ENCODE data around the gene KCNQ1.

Gene KCNQ1

GRCh38 chr11:2444821-2445745 lies at the start of gene KCNQ1:
TSS of gene KCNQ1 (plus strand) at chr11:2445008. CDS start at chr11:2445099, 91 bp downstream.
- Histone ChIP-seq H3K79me2 (ENCODE audit: insufficient read depth, low read length) (no peaks in the 10 kb centered on the region), H3K9ac (ENCODE audit: low read depth, low read length) (no peak within 1 kb of the TSS), H2AFZ (ENCODE audit: low read depth, low read length) (no peak within 1 kb of the TSS), H3K4me3 (ENCODE audit: low read depth in 1 of 2, low read length in 2 of 2) (no peak within 1 kb of the TSS), H3K27me3 (ENCODE audit: insufficient read depth, low read length, poor library complexity) (no peaks in the 10 kb centered on the region), H3K36me3 (ENCODE audit: insufficient read depth, low read length) (no peaks in the 10 kb centered on the region), H3K4me1 (ENCODE audit: insufficient read depth, low read length) (peaks cover 12% of the 10 kb centered on the region; the same call in 1 of the 2 replicates), H3K27ac (ENCODE audit: low read length) (no peak within 1 kb of the TSS), H4K20me1 (ENCODE audit: insufficient read depth, low read length) (peaks cover 8% of the 10 kb centered on the region), H3K4me2 (ENCODE audit: insufficient read depth, low read length) (no peak within 1 kb of the TSS), H3K9me3 (ENCODE audit: insufficient read depth, low read length, severe bottlenecking) (no peaks in the 10 kb centered on the region)
- ATAC-seq (ENCODE audit: insufficient read depth, low read depth) (no peak), DNase-seq (no peak)
- TF ChIP-seq EZH2 (IDR thresholded peaks at IDR 0.05; ENCODE audit: borderline replicate concordance, low read depth, low read length, severe bottlenecking) (no peak), CTCF (IDR thresholded peaks at IDR 0.05; ENCODE audit: borderline replicate concordance, extremely low read depth, low read length, poor library complexity, severe bottlenecking) (no peak)

GRCh38 chr11:2395211-2395730 lies 49.5 kb upstream of the KCNQ1 start:
- H3K79me2 ChIP-seq (ENCODE audit: insufficient read depth, low read length): peaks cover 40% of the 10 kb centered on the region
- TF ChIP-seq CTCF (IDR thresholded peaks at IDR 0.05; ENCODE audit: borderline replicate concordance, extremely low read depth, low read length, poor library complexity, severe bottlenecking): no peak
- no peak for TF ChIP-seq EZH2 (IDR thresholded peaks at IDR 0.05; ENCODE audit: borderline replicate concordance, low read depth, low read length, severe bottlenecking)
- H4K20me1 ChIP-seq (ENCODE audit: insufficient read depth, low read length): peaks cover 50% of the 10 kb centered on the region
- H3K36me3 ChIP-seq (ENCODE audit: insufficient read depth, low read length): peaks cover 83% of the 10 kb centered on the region
- no peak overlapping the region for H3K4me3 ChIP-seq (ENCODE audit: low read depth in 1 of 2, low read length in 2 of 2)
- H3K4me1 ChIP-seq (ENCODE audit: insufficient read depth, low read length): peaks cover 17% of the 10 kb centered on the region
- no peak overlapping the region for H3K9ac ChIP-seq (ENCODE audit: low read depth, low read length)
- no peak overlapping the region for H2AFZ ChIP-seq (ENCODE audit: low read depth, low read length)
- no peak for DNase-seq
- H3K9me3 ChIP-seq (ENCODE audit: insufficient read depth, low read length, severe bottlenecking): no peaks in the 10 kb centered on the region
- no peak overlapping the region for H3K4me2 ChIP-seq (ENCODE audit: insufficient read depth, low read length)
- ATAC-seq (ENCODE audit: insufficient read depth, low read depth): no peak
- no peak overlapping the region for H3K27ac ChIP-seq (ENCODE audit: low read length)
- no peaks in the 10 kb centered on the region for H3K27me3 ChIP-seq (ENCODE audit: insufficient read depth, low read length, poor library complexity)

- DNase-seq (no peak), ATAC-seq (ENCODE audit: insufficient read depth, low read depth) (no peak)
- no peaks in the 10 kb centered on the region for H3K27me3 ChIP-seq (ENCODE audit: insufficient read depth, low read length, poor library complexity)
- H3K9me3 ChIP-seq (ENCODE audit: insufficient read depth, low read length, severe bottlenecking): no peaks in the 10 kb centered on the region
- peaks cover 38% of the 10 kb centered on the region for H3K79me2 ChIP-seq (ENCODE audit: insufficient read depth, low read length)
- peaks cover 48% of the 10 kb centered on the region for H4K20me1 ChIP-seq (ENCODE audit: insufficient read depth, low read length)
- peaks cover 78% of the 10 kb centered on the region for H3K36me3 ChIP-seq (ENCODE audit: insufficient read depth, low read length)
- no peak overlapping the region for H2AFZ ChIP-seq (ENCODE audit: low read depth, low read length)
- no peak overlapping the region for H3K4me3 ChIP-seq (ENCODE audit: low read depth in 1 of 2, low read length in 2 of 2)
- TF ChIP-seq EZH2 (IDR thresholded peaks at IDR 0.05; ENCODE audit: borderline replicate concordance, low read depth, low read length, severe bottlenecking): no peak
- TF ChIP-seq CTCF (IDR thresholded peaks at IDR 0.05; ENCODE audit: borderline replicate concordance, extremely low read depth, low read length, poor library complexity, severe bottlenecking): no peak
- H3K4me1 ChIP-seq (ENCODE audit: insufficient read depth, low read length): peaks cover 17% of the 10 kb centered on the region
- no peak overlapping the region for H3K4me2 ChIP-seq (ENCODE audit: insufficient read depth, low read length)
- H3K27ac ChIP-seq (ENCODE audit: low read length): no peak overlapping the region
- no peak overlapping the region for H3K9ac ChIP-seq (ENCODE audit: low read depth, low read length)
Observed at GRCh38 chr11:2395856-2396255, 49.0 kb upstream of the KCNQ1 start.
